ENCODE measurements around the gene INO80B. TPM values are rescaled to one million over a fixed set of nuclear protein-coding genes. Genes with fewer than 3 reads are reported as not detected.
"Not testable (repeated sequence)": the region's sequence is repeated elsewhere in the genome, so short reads cannot be mapped to it uniquely, and the experiment has no call there.

Gene INO80B
- total and polyA plus RNA-seq, 2 donors (not counting 1 experiment from before 2014, with no cell fraction given) = 30.4 to 78.6 TPM

GRCh38 chr2:74462786-74463105 lies 7.9 kb downstream of the INO80B start:
- Histone ChIP-seq H2AFZ (ENCODE audit: insufficient read depth, low read depth, low read length, poor library complexity, severe bottlenecking) (no peak overlapping the region), H3K4me1 (ENCODE audit: control insufficient read depth in 2 of 2, insufficient read depth in 2 of 2, low read length in 2 of 2) (peaks cover 20 to 29% of the 10 kb centered on the region in 2 donors), H3K27ac (ENCODE audit: low read length in 2 of 2) (no peak overlapping the region), H3K27me3 (replicated peaks in 1 of 4; ENCODE audit: control extremely low read depth in 1 of 4, control insufficient read depth in 3 of 4, insufficient read depth in 4 of 4, low read length in 3 of 4) (no peaks in the 10 kb centered on the region), H3K4me2 (replicated peaks; ENCODE audit: low read depth, low read length, poor library complexity, severe bottlenecking) (no peak overlapping the region), H3K9me3 (ENCODE audit: control extremely low read depth in 1 of 3, control insufficient read depth in 2 of 3, insufficient read depth in 1 of 3, low read length in 2 of 3) (no peaks in the 10 kb centered on the region), H3K4me3 (ENCODE audit: control extremely low read depth in 1 of 5, extremely low read depth in 1 of 5, insufficient read depth in 1 of 5, low read depth in 2 of 5, low read length in 4 of 5) (no peak overlapping the region), H3K79me2 (ENCODE audit: control insufficient read depth, insufficient read depth, low read length) (peaks cover 44% of the 10 kb centered on the region), H3K36me3 (replicated peaks in 1 of 2; ENCODE audit: control extremely low read depth in 1 of 2, control insufficient read depth in 1 of 2, extremely low read depth in 1 of 2, insufficient read depth in 2 of 2, low read length in 1 of 2) (peaks cover 0 to 20% of the 10 kb centered on the region in 2 experiments), H4K20me1 (ENCODE audit: control insufficient read depth, insufficient read depth, low read length, poor library complexity, severe bottlenecking) (peaks cover 16% of the 10 kb centered on the region), H3K9ac (ENCODE audit: low read length) (no peak overlapping the region)
- TF ChIP-seq EZH2 (IDR thresholded peaks at IDR 0.05; ENCODE audit: borderline replicate concordance, insufficient read depth, low read depth, low read length, poor library complexity, severe bottlenecking) = no peak
- TF ChIP-seq, protein P1, sequence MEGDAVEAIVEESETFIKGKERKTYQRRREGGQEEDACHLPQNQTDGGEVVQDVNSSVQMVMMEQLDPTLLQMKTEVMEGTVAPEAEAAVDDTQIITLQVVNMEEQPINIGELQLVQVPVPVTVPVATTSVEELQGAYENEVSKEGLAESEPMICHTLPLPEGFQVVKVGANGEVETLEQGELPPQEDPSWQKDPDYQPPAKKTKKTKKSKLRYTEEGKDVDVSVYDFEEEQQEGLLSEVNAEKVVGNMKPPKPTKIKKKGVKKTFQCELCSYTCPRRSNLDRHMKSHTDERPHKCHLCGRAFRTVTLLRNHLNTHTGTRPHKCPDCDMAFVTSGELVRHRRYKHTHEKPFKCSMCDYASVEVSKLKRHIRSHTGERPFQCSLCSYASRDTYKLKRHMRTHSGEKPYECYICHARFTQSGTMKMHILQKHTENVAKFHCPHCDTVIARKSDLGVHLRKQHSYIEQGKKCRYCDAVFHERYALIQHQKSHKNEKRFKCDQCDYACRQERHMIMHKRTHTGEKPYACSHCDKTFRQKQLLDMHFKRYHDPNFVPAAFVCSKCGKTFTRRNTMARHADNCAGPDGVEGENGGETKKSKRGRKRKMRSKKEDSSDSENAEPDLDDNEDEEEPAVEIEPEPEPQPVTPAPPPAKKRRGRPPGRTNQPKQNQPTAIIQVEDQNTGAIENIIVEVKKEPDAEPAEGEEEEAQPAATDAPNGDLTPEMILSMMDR (IDR thresholded peaks at IDR 0.05) = no peak
- Mint-ChIP-seq H3K9me3 (ENCODE audit: insufficient read depth) (no peaks in the 10 kb centered on the region), H3K4me3 (peak overlapping the region; percentile 82), H3K4me1 (peaks cover 40% of the 10 kb centered on the region), H3K27ac (no peak overlapping the region), H3K27me3 (no peaks in the 10 kb centered on the region)
- intact Hi-C loops (cut with micrococcal nuclease) = no loop called here
- 96% methylated on average over 4 of the region's 4 CpGs for WGBS (ENCODE audit: insufficient coverage)
- DNase-seq = no peak
- CTCF ChIA-PET = no interaction called here
- ATAC-seq (ENCODE audit: low read depth) = no peak
- POLR2A ChIA-PET = no interaction called here

- CTCF ChIA-PET = interaction anchor here (1.0 to 1.2 kb wide), 2 partner anchors 9 to 73 kb away, joined by 3 to 4 read pairs; partner anchors contain the start of gene INO80B
- no peaks in the 10 kb centered on the region for H3K27me3 Mint-ChIP-seq
- no peak overlapping the region for H3K27ac Mint-ChIP-seq
- no peaks in the 10 kb centered on the region for H3K9me3 Mint-ChIP-seq (ENCODE audit: insufficient read depth)
- Histone ChIP-seq H4K20me1 (ENCODE audit: control insufficient read depth, insufficient read depth, low read length, poor library complexity, severe bottlenecking) (peaks cover 16% of the 10 kb centered on the region), H3K4me2 (replicated peaks; ENCODE audit: low read depth, low read length, poor library complexity, severe bottlenecking) (peak overlapping the region; percentile 94), H3K27ac (ENCODE audit: low read length in 2 of 2) (peak overlapping the region; percentile 40 to 88), H3K27me3 (replicated peaks in 1 of 4; ENCODE audit: control extremely low read depth in 1 of 4, control insufficient read depth in 3 of 4, insufficient read depth in 4 of 4, low read length in 3 of 4) (no peaks in the 10 kb centered on the region), H3K36me3 (replicated peaks in 1 of 2; ENCODE audit: control extremely low read depth in 1 of 2, control insufficient read depth in 1 of 2, extremely low read depth in 1 of 2, insufficient read depth in 2 of 2, low read length in 1 of 2) (peaks cover 0 to 20% of the 10 kb centered on the region in 2 experiments), H3K4me3 (ENCODE audit: control extremely low read depth in 1 of 5, extremely low read depth in 1 of 5, insufficient read depth in 1 of 5, low read depth in 2 of 5, low read length in 4 of 5) (peak overlapping the region; percentile 3 to 82 (median 70)), H3K79me2 (ENCODE audit: control insufficient read depth, insufficient read depth, low read length) (peaks cover 35% of the 10 kb centered on the region), H3K4me1 (ENCODE audit: control insufficient read depth in 2 of 2, insufficient read depth in 2 of 2, low read length in 2 of 2) (peaks cover 13 to 20% of the 10 kb centered on the region in 2 donors), H3K9me3 (ENCODE audit: control extremely low read depth in 1 of 3, control insufficient read depth in 2 of 3, insufficient read depth in 1 of 3, low read length in 2 of 3) (no peaks in the 10 kb centered on the region), H2AFZ (ENCODE audit: insufficient read depth, low read depth, low read length, poor library complexity, severe bottlenecking) (peak overlapping the region; percentile 90), H3K9ac (ENCODE audit: low read length) (peak overlapping the region; percentile 83)
- peak overlapping the region; percentile 99 for H3K4me3 Mint-ChIP-seq
- TF ChIP-seq, protein P1 (IDR thresholded peaks at IDR 0.05) = no peak
- no peak for TF ChIP-seq EZH2 (IDR thresholded peaks at IDR 0.05; ENCODE audit: borderline replicate concordance, insufficient read depth, low read depth, low read length, poor library complexity, severe bottlenecking)
- no peak for ATAC-seq (ENCODE audit: low read depth)
- 19% methylated on average over 13 of the region's 13 CpGs for WGBS (ENCODE audit: insufficient coverage)
- peak; percentile 9 for DNase-seq
- H3K4me1 Mint-ChIP-seq = peaks cover 29% of the 10 kb centered on the region
- intact Hi-C loops (cut with micrococcal nuclease) = no loop called here
- POLR2A ChIA-PET = interaction anchor here (0.7 to 1.1 kb wide), 2 partner anchors 15 to 42 kb away, joined by 4 to 5 read pairs; no protein-coding TSS in a partner anchor
These were observed 9.5 kb downstream of the INO80B start for GRCh38 chr2:74464406-74464805.

- ChIA-PET CTCF (interaction anchor here (0.7 to 1.6 kb wide), 3 partner anchors 10 to 1257 kb away, joined by 4 to 6 read pairs (median 6); partner anchors contain the start of gene WBP1), POLR2A (interaction anchor here (4.1 kb wide), 2 partner anchors 11 to 13 kb away, joined by 36 to 63 read pairs; partner anchors contain the start of genes CCDC142, TTC31 and WBP1)
- H3K9ac ChIP-seq (ENCODE audit: low read length); H3K4me2 ChIP-seq (replicated peaks; ENCODE audit: low read depth, low read length, poor library complexity, severe bottlenecking); DNase-seq; intact Hi-C loops (cut with micrococcal nuclease); H3K4me3 ChIP-seq (ENCODE audit: control extremely low read depth in 1 of 5, extremely low read depth in 1 of 5, insufficient read depth in 1 of 5, low read depth in 2 of 5, low read length in 4 of 5); H3K9me3 ChIP-seq (ENCODE audit: control extremely low read depth in 1 of 3, control insufficient read depth in 2 of 3, insufficient read depth in 1 of 3, low read length in 2 of 3); H3K27me3 Mint-ChIP-seq; H4K20me1 ChIP-seq (ENCODE audit: control insufficient read depth, insufficient read depth, low read length, poor library complexity, severe bottlenecking); H2AFZ ChIP-seq (ENCODE audit: insufficient read depth, low read depth, low read length, poor library complexity, severe bottlenecking); H3K9me3 Mint-ChIP-seq (ENCODE audit: insufficient read depth); ATAC-seq (ENCODE audit: low read depth); H3K27me3 ChIP-seq (replicated peaks in 1 of 4; ENCODE audit: control extremely low read depth in 1 of 4, control insufficient read depth in 3 of 4, insufficient read depth in 4 of 4, low read length in 3 of 4): not testable (repeated sequence)
- Histone ChIP-seq H3K27ac (ENCODE audit: low read length in 2 of 2) (peak overlapping the region in 1 of 2 donors; percentile 2), H3K79me2 (ENCODE audit: control insufficient read depth, insufficient read depth, low read length) (peaks cover 12% of the 10 kb centered on the region), H3K4me1 (ENCODE audit: control insufficient read depth in 2 of 2, insufficient read depth in 2 of 2, low read length in 2 of 2) (peaks cover 19 to 27% of the 10 kb centered on the region in 2 donors), H3K36me3 (replicated peaks in 1 of 2; ENCODE audit: control extremely low read depth in 1 of 2, control insufficient read depth in 1 of 2, extremely low read depth in 1 of 2, insufficient read depth in 2 of 2, low read length in 1 of 2) (peaks cover 0 to 14% of the 10 kb centered on the region in 2 experiments)
- 98% methylated on average over 8 of the region's 12 CpGs for WGBS (ENCODE audit: insufficient coverage)
- H3K27ac Mint-ChIP-seq = peak overlapping the region; percentile 65
- H3K4me3 Mint-ChIP-seq = peak overlapping the region; percentile 53
- peaks cover 24% of the 10 kb centered on the region for H3K4me1 Mint-ChIP-seq
These were observed 15.9 kb downstream of the INO80B start for GRCh38 chr2:74470742-74471141.

All from B cell (primary cell).